Activated CD8-positive, alpha-beta memory T cell treated with anti-CD3 and anti-CD28 coated beads for 4 hours (primary cell): ENCODE data around the gene BLM.

Source experiments
- DNase-seq, 2 donors: peaks; one replicate each; pipeline ENCODE4 v3.0.0-alpha.2; 2020; ENCODE audit warnings: low read depth in 2 of 2

BLM gene

DNA sequence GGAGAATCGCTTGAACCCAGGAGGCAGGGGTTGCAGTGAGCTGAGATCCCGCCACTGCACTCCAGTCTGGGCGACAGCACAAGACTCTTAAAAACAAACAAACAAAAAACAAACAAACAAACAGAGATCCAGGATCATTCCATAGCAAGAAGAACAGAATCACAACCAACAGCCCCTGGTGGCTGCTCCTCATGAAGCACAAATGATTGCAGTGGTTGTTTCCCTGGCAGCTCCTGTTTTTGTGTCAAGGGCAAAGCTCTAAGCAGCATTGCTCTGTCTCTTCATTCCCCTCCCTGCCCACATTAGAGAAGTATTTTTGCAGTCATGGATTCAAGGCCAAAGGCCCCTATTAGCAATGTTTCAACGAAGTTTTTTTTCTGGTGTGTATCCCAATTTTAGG, 25.8 kb upstream of the BLM start:
- DNase-seq = no peak

- DNase-seq = no peak
Observed at GRCh38 chr15:90691982-90692773, 25.0 kb upstream of the BLM start.

- no peak for DNase-seq
Observed at GRCh38 chr15:90694987-90695386, 22.2 kb upstream of the BLM start.

GRCh38 chr15:90697175-90697574, 20.0 kb upstream of the BLM start:
- DNase-seq = no peak

DNA sequence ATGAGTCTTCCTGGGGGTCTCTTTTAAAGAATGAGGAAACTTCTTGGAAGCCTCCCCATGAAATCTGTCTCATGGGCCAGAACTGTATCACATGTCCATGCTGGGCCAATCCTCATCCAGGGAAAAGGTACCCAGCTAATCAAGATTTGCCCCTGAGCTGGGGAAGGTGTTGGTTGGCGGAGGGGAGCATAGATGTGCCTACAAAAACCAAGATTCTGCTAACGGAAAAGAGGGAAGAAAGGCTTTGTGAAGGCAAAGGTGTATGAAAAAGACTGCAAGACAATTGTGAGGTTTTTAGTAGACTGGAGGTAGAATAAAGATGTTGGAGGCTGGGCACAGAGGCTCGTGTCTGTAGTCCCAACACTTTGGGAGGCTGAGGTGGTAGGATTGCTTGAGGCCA, 18.5 kb upstream of the BLM start:
- DNase-seq = no peak

GRCh38 chr15:90701048-90701447, 16.1 kb upstream of the BLM start:
- DNase-seq = no peak

DNA sequence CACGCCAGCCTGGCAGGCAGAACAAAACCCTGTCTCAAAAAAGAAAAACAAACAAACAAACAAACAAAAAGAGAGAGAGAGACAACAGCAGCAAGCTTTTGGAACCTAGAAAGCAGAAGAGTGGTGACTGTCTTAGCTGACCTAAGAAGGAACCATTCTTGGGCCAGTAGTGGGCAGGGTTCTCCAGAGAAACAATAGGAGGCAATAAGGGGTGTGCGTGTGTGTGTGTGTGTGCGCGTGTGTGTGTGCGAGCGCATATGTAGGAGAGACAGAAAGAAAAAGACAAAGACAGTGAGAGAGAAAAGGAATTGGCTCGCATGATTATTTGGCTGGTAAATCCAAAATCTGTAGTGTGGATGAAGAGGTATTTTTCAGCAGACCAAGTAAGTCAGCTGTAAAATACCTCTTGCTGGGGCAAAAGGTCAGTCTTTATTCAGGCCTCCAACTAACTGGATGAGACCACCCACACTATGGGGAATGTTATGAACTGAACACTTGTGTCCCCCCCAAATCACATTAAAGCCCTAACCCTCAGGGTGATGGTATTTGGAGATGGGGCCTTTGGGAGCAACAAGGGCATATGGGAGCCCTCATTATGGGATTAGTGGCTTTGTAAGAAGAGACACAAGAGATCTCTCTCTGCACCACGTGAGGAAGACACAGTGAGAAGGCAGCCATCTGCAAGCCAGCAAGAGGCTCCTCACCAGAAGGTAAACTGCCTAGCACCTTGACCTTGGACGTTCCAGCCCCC, 15.1 kb upstream of the BLM start:
- no peak for DNase-seq

GRCh38 chr15:90703455-90703854, 13.7 kb upstream of the BLM start:
- no peak for DNase-seq

- no peak for DNase-seq
Observed at GRCh38 chr15:90705212-90705611, 11.9 kb upstream of the BLM start.

GRCh38 chr15:90706394-90707327, 10.5 kb upstream of the BLM start:
- no peak for DNase-seq

DNA sequence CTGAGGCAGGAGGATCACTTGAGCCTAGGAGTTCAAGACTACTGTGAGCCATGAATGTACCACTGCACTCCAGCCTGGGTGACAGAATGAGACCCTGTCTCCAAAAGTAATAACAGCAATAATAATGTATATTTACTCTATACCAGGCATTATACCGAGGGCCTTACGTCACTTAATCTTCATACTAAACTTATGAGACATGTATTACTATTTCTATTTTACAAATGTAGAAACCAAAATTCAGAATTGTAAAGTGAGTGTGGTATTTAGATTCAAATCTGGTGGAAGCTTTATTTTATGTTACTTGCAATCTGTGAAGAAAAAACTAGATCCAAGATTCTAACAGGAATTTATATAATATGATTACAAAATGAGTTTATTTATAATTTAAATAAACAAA, 9.7 kb upstream of the BLM start:
- DNase-seq = no peak

DNA sequence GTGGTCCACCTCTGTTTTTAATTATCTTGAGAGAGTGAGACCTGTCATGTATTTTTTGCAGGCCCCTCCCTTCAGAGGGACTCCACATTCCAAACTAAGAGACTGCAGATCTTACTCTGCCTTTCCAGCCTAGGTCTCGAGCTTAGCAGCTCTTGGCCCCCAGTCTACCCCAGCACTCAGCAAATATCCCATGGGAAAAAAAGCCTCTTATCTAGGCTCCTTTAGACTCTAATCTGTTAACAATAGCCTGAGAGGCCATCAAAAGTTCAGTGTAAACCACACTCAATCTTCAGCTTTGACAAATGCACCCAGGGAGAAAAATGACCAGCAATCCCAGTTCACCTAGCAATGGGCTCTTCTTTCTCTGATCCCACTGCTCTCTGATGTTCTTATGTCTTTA, 8.6 kb upstream of the BLM start:
- no peak for DNase-seq

DNA sequence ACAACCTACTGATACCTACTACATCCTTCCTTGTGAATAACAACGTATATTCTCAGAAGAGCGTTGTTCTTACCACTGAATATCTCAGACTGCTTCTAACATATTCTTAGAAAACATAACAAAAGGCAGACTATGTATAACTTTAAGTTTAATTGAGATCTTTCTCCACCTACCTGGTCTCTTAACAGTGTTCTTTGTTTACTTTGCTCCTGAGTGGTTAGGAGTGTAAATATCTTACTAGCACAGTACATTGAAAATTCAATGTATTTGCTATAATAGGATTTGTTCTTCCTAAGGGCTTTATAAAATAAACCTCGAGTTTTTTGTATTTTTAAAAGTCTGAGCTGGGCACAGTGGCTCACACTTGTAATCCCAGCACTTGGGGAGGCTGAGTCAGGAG, 7.9 kb upstream of the BLM start:
- no peak for DNase-seq

DNA sequence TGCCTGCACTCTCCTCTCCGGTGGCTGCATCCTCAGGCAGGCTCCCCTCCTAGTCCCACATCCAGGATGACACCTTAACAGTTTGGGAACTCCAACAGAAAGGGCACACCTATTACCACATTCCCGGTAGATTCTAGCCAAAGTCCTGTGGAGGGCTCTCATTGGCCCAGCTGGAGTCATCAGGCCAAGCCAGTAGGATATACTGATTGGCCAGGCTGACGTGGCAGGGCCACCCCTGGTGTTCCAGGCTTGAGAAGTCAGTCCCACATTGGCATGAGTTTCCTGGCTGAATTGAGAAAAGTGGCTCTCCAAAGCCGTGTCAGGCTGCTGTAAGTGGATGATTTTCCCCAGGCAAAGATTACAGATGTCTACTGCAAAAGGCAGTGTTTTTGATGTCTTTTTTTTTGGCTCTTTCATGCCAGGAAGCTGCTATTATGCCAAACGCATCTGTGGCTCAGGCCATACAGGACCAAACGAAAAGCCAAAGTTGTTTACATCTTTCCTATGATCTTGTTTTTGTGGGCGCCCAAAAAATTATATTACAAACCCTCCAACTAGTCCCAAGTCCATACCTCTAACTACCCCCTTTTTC, 6.6 kb upstream of the BLM start:
- no peak for DNase-seq

GRCh38 chr15:90711418-90711824, 5.7 kb upstream of the BLM start:
- DNase-seq = no peak

DNA sequence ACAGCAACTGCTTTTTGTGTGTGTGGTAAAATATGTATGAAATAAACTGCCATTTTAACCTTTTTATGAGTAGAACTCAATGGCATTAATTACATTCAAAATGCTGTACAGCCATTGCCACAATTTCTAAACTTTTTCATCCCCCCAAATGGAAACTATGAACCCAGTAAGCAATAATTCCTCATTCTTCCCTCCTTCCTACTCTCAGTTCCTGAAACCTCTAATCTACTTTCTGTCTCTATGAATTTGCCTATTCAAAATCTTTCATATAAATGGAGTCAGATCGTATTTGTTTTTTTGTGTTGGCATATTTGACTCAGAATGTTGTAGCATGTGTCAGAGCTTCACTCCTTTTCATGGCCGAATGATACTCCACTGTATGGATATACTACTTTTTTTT, 5.3 kb upstream of the BLM start:
- DNase-seq = no peak

- DNase-seq = no peak
Observed at GRCh38 chr15:90713081-90713480, 4.1 kb upstream of the BLM start.

DNA sequence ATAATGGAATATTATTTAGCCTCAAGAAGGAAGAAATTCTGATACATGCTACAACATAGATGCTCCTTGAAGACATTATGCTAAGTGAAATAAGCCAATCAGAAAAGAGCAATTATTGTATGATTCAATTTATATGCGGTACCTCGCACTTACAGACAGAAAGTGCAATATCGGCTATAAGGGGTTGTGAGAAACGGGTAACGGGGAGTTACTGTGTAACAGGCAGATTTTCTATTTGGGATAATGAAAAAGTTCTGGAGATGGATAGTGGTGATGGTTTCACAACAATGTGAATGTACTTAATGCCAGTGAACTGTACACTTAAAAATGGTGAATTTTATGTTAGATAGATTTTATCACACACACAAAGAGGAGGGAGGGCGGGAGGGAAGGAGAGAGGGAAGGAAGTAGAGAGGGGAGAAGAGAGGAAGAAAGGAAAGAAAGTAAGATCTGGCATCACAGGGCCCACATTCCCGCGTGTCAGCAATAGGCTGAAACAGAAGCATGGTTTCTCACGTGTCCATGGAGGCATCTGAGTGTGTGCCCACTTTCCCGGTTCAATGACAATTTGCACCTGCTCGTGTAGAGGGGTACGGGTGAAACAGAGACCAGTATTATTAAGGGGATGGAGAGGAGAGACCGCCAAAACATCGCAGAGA, 700 bp upstream of the BLM start:
- no peak for DNase-seq

GRCh38 chr15:90718232-90718631, 1.1 kb downstream of the BLM start:
- DNase-seq = no peak

- no peak for DNase-seq
Observed at GRCh38 chr15:90720131-90720530, 3.0 kb downstream of the BLM start.

GRCh38 chr15:90729261-90729660, 12.1 kb downstream of the BLM start:
- no peak for DNase-seq
